Mononuclear cell (primary cell): ENCODE data around the gene ADAMTS8. TPM values are rescaled to one million over a fixed set of nuclear protein-coding genes. Genes with fewer than 3 reads are reported as not detected.

Experiments
- H3K27me3 ChIP-seq: 2 replicates; pipeline ENCODE4 v1.6.0; 2011; ENCODE audit warnings: low read length, control low read depth; ENCODE audit not compliant: insufficient read depth
- H3K4me1 ChIP-seq: 2 replicates; pipeline ENCODE4 v1.5.1; 2011; ENCODE audit warnings: mild to moderate bottlenecking, low read length, control low read depth; ENCODE audit not compliant: insufficient read depth
- H3K4me3 ChIP-seq: 2 replicates; pipeline ENCODE4 v1.5.1; 2011; ENCODE audit warnings: mild to moderate bottlenecking, low read length, moderate library complexity
- H3K9me3 ChIP-seq: 2 replicates; pipeline ENCODE4 v1.5.1; 2011; ENCODE audit warnings: low read depth, mild to moderate bottlenecking, control low read depth, low read length
- total RNA-seq: library from RNA; depleted of rRNA; stranded (reverse); fragments of >200 nt; gene quantifications from one replicate; pipeline ENCODE4 v1.2.3, GENCODE V29; 2012

Gene ADAMTS8
- total RNA-seq, 1 donor: not detected

GRCh38 chr11:130467116-130467900 is 38.9 kb upstream of the ADAMTS8 start:
- no peaks in the 10 kb centered on the region for H3K4me1 ChIP-seq

GRCh38 chr11:130465263-130465662 is 36.9 kb upstream of the ADAMTS8 start:
- H3K9me3 ChIP-seq: no peaks in the 10 kb centered on the region
- no peak overlapping the region for H3K4me3 ChIP-seq
- no peaks in the 10 kb centered on the region for H3K4me1 ChIP-seq
- H3K27me3 ChIP-seq: no peaks in the 10 kb centered on the region

More at GRCh38 chr11:130467116-130467900, 38.9 kb upstream of the ADAMTS8 start:
- Histone ChIP-seq H3K9me3 (no peaks in the 10 kb centered on the region), H3K27me3 (no peaks in the 10 kb centered on the region), H3K4me3 (no peak overlapping the region)

- H3K9me3 ChIP-seq: no peaks in the 10 kb centered on the region
- no peak overlapping the region for H3K4me3 ChIP-seq
- H3K27me3 ChIP-seq: no peaks in the 10 kb centered on the region
- H3K4me1 ChIP-seq: no peaks in the 10 kb centered on the region
Observed at GRCh38 chr11:130464291-130464812, 35.9 kb upstream of the ADAMTS8 start.

- H3K4me3 ChIP-seq: no peak overlapping the region
- no peaks in the 10 kb centered on the region for H3K4me1 ChIP-seq
- H3K9me3 ChIP-seq: no peaks in the 10 kb centered on the region
- H3K27me3 ChIP-seq: no peaks in the 10 kb centered on the region
Observed at GRCh38 chr11:130462931-130463330, 34.5 kb upstream of the ADAMTS8 start.

- no peaks in the 10 kb centered on the region for H3K9me3 ChIP-seq
- H3K4me1 ChIP-seq: no peaks in the 10 kb centered on the region
- H3K27me3 ChIP-seq: no peaks in the 10 kb centered on the region
- no peak overlapping the region for H3K4me3 ChIP-seq
Observed at GRCh38 chr11:130462101-130462885, 33.9 kb upstream of the ADAMTS8 start.

- Histone ChIP-seq H3K4me1 (no peaks in the 10 kb centered on the region), H3K9me3 (no peaks in the 10 kb centered on the region), H3K27me3 (no peaks in the 10 kb centered on the region), H3K4me3 (no peak overlapping the region)
Observed at GRCh38 chr11:130459521-130459920, 31.1 kb upstream of the ADAMTS8 start.

- no peaks in the 10 kb centered on the region for H3K27me3 ChIP-seq
- H3K9me3 ChIP-seq: no peaks in the 10 kb centered on the region
- H3K4me1 ChIP-seq: no peaks in the 10 kb centered on the region
- no peak overlapping the region for H3K4me3 ChIP-seq
Observed at GRCh38 chr11:130458410-130458729, 30.0 kb upstream of the ADAMTS8 start.

GRCh38 chr11:130457623-130458409 is 29.4 kb upstream of the ADAMTS8 start:
- H3K4me3 ChIP-seq: no peak overlapping the region
- no peaks in the 10 kb centered on the region for H3K9me3 ChIP-seq
- H3K27me3 ChIP-seq: no peaks in the 10 kb centered on the region
- H3K4me1 ChIP-seq: no peaks in the 10 kb centered on the region

GRCh38 chr11:130456286-130456685 is 27.9 kb upstream of the ADAMTS8 start:
- no peaks in the 10 kb centered on the region for H3K4me1 ChIP-seq
- H3K27me3 ChIP-seq: no peaks in the 10 kb centered on the region
- no peaks in the 10 kb centered on the region for H3K9me3 ChIP-seq
- no peak overlapping the region for H3K4me3 ChIP-seq

GRCh38 chr11:130455483-130456127 is 27.2 kb upstream of the ADAMTS8 start:
- H3K9me3 ChIP-seq: no peaks in the 10 kb centered on the region

GRCh38 chr11:130454491-130455252 is 26.3 kb upstream of the ADAMTS8 start:
- Histone ChIP-seq H3K4me1 (no peaks in the 10 kb centered on the region), H3K27me3 (peaks cover 15% of the 10 kb centered on the region), H3K9me3 (no peaks in the 10 kb centered on the region), H3K4me3 (no peak overlapping the region)

More at GRCh38 chr11:130455483-130456127, 27.2 kb upstream of the ADAMTS8 start:
- Histone ChIP-seq H3K4me1 (no peaks in the 10 kb centered on the region), H3K4me3 (no peak overlapping the region), H3K27me3 (peaks cover 6% of the 10 kb centered on the region)

- Histone ChIP-seq H3K4me3 (no peak overlapping the region), H3K4me1 (no peaks in the 10 kb centered on the region), H3K9me3 (no peaks in the 10 kb centered on the region), H3K27me3 (peaks cover 32% of the 10 kb centered on the region)
Observed at GRCh38 chr11:130452940-130453339, 24.5 kb upstream of the ADAMTS8 start.

GRCh38 chr11:130452176-130452575 is 23.8 kb upstream of the ADAMTS8 start:
- Histone ChIP-seq H3K9me3 (no peaks in the 10 kb centered on the region), H3K4me1 (no peaks in the 10 kb centered on the region), H3K27me3 (peaks cover 34% of the 10 kb centered on the region), H3K4me3 (no peak overlapping the region)
